Suprapubic skin (tissue), 3 donors: ENCODE data around the gene ICOS.

ENCODE experiments used
- CTCF ChIP-seq, 2 donors: fragments of 200-600 bp in 1 of 2; fragments of 450-650 bp in 1 of 2; sonication (generic) in 1 of 2; IDR thresholded peaks; one replicate each; pipeline ENCODE4 v1.5.1; 2016 to 2019; ENCODE audit warnings: antibody characterized with exemption in 2 of 2, mild to moderate bottlenecking in 1 of 2, moderate library complexity in 1 of 2
- POLR2A ChIP-seq, 2 donors: fragments of 450-650 bp; IDR thresholded peaks; one replicate each; pipeline ENCODE4 v1.6.1; 2017; ENCODE audit warnings: antibody characterized with exemption in 2 of 2, mild to moderate bottlenecking in 2 of 2, moderate library complexity in 2 of 2

GRCh38 chr2:203996692-203997091 lies 60.1 kb downstream of the ICOS start:
- TF ChIP-seq CTCF (IDR thresholded peaks at IDR 0.05) = no peak
- TF ChIP-seq POLR2A (IDR thresholded peaks at IDR 0.05) = no peak
